ENCODE results near the gene IST1.
A peak's percentile ranks its signal among the peaks of the same experiment; 100 is the strongest.
"Not testable (repeated sequence)": the region's sequence is repeated elsewhere in the genome, so short reads cannot be mapped to it uniquely, and the experiment has no call there.

The IST1 gene

DNA sequence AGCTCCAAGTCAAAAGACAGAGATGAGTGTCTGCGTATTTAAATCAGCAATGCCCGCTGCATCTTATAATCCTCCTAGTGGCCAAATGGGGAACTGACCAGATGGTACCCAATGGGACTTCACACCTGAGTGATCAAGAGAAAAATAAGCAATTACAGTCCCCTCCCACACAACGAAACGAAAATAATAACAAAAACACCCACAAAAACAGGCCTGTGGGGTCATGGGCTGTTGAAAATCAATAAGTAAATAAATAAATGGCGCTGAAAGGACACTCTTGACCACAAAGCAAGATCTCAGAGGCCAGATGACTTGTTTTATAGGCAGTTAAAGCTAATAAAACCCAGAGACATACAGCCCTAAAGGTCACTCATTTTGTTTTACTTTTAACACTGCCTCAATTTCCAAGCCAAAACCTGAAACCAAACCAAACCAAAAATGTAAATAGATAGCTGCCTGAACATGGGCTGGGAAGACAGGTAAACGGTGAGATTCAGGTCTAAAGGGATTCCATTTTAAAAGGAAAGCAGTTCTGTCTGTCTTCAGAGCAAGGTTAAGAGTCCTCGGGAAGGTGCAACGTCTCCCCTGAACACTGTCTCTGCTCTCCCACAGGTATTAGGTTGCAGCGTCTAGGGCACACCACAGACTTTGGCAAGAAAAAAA is 12.7 kb upstream of the IST1 start:
- peak; percentile 95 for DNase-seq (ENCODE audit: low spot score)

DNA sequence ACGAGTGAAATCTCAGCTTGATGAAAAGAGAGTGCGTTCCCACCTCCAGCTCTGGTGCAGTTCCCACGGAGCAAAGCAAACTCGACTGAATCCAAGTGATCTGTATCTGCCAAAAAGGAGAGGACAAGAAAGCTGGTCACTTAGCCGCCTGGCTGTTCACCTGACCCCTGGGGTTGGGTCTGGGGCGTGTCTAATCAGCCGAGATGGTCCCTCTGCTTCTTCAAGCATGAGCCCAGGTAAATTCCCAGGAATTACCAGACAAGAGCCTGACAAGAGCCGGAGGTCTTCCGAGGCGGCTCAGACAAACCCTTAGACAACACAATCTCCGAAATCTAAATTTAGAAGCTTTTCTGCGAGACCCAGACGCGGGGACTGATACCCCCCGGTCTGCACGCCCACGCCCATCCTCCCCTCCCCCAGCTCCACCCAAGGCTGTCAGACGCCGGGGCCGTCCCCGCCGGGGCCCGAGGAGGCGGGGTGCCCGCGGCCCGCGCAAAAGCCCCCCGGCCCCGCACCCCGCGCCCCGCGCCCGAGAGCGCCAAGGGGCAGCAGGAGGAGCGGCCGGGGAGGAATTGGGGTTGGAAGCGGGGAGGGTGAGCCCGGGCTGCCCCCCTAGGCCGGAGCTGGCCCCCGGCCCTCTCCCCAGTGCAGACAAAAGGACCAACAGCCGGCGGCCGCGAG is 12.0 kb upstream of the IST1 start:
- DNase-seq (ENCODE audit: low spot score): peak; percentile 60

DNA sequence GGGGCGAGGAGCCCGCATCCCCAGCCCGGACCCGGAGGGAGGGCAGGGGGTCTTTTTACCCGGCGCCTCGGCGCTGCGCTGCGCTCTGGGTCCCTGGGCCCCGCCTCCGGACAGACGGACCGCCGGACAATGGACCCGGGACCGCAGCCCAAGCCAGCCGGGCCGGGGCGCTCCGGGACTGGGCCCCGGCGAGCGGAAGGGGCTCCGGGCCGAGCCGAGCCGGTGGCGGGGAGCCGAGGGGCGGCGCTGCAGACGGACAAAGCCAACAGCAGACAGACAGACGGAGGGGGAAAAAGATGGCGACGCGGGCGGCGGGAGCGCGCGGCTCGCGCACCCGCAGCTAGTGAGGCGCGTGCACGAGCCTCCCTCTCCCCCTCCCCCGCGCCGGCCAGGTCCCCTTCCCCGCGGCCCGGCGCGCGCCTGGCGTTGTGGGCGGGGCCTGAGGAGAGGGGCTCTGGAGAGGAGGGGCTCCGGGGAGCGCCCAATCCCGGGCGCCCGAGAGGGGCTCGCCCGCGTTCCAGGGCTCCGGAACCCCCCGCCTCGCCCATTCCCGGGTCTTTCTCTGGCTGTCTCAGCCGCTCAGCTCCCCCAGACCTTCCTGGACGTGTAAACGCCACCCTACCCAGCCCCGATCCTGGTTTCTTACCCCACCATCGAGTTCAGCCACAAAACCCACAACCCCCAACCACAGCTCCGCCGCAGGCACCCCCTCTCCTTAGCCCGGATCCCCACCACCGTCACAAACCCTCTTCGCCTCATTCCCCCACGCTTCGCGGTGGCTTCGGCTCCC is 11.3 kb upstream of the IST1 start, which contains the start of gene ZNF821:
ZNF821 (minus strand) TSS at position 334 of the 790 bp plus-strand sequence. CDS start 4,236 bp downstream, outside the sequence.
- DNase-seq (ENCODE audit: low spot score): peak; percentile 90

DNA sequence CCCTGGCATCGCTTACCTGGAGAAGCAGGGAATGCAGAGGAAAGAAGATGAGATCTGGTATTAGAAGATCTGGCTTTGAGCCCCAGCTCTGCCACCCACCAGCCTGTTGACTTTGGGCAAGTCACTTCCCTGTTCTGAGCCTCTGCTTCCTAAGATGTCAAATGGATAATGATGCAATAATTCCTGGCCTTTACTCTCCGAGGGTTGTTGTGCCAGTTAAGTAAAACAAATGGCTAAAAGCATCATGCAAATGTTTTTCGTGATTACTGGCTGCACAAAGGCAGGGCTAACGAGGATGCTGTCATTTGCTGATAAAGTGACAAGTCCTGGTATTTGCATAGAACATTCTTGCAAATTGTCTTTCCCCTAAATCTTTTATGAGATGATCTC is 10.1 kb upstream of the IST1 start:
- peak; percentile 53 for DNase-seq (ENCODE audit: low spot score)

DNA sequence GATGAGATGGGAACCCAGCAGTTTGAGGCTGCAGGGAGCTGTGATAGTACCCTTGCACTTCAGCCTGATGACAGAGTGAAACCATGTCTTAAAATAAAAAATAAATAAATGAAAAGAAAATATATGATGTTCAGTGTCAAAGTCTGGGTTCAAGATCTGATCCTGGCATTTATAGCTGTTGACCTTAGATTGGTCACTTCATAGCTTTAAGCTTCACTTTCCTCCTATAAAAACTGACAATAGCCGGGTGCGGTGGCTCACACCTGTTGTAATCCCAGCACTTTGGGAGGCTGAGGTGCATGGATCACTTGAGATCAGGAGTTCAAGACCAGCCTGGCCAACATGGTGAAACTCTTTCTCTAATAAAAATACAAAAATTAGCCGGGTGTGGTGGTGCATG is 6.2 kb upstream of the IST1 start:
- no peak for DNase-seq (ENCODE audit: low spot score)

DNA sequence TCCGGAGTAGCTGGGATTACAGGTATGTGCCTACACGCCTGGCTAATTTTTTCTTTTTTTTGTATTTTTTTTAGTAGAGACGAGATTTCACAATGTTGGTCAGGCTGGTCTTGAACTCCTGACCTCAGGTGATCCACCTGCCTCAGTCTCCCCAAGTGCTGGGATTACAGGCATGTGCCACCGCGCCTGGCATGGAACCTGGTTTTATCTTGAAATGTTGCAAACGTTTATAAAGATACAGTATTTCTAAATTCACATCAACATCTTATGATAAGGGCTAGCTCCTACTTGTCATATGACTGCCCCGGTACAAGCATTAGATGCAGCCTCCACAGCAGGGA is 1.5 kb upstream of the IST1 start:
- no peak for DNase-seq (ENCODE audit: low spot score)

DNA sequence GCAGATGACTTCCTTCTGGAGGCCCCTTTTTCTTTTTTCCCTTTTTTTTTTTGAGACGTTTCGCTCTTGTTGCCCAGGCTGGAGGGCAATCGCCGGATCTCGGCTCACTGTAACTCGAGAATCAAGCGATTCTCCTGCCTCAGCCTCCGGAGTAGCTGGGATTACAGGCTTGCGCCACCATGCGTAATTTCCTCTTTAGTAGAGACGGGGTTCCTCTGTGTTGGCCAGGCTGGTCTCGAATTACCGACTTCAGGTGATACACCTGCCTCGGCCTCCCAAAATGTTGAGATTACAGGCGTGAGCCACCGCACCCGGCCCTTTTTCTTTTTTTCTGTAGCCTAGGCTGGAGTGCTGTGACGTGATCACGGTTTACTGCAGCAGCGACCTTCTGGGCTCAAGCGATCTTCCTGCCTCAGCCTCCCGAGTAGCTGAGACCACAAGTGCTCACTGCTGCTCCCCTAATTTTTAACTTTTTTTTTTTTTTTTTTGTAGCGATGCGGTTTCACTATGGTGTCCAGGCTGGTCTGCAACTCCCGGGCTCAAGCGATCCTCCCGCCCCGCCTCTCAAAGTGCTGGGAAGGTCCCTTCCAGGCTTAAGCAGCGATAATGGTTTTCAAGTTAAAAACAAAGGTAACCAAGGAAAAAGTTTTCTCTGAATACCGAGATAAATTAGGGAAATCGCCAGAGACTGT is 956 bp upstream of the IST1 start:
- peak; percentile 60 for DNase-seq (ENCODE audit: low spot score)

DNA sequence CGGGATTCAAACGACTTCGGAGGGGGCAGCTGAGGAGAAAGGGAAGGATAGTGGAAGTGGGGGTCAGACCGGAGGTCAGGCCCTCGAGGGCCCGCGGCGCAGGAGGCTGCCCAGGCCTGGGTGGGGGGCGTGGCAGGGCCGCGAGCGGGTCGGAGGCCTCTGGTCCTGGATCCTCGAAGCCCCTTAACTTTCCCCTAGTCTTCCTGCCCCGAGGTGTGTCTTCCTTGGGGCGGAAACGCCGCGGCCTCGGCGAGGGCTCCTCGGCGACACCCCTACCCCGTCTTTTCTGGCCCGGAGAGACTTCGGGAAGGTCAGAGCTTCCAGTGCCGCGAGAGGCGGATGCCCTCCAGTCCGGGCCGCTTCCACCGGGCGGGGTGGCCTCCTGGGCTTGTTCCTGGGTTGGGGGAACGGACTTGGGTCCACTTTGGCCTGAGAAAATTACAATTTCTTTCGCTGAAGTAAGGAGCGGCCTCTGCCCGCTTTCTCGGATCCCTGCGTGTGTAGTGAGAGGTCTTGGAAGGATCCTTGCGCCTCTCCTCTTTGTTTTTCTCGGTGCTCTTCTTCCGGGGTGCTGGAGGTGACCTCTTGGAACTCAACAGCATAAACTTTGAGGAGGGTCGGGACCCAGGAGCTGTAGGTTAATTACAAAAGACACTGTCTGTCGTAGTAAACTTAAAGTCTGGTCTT is 491 bp downstream of the IST1 start:
- peak; percentile 53 for DNase-seq (ENCODE audit: low spot score)

DNA sequence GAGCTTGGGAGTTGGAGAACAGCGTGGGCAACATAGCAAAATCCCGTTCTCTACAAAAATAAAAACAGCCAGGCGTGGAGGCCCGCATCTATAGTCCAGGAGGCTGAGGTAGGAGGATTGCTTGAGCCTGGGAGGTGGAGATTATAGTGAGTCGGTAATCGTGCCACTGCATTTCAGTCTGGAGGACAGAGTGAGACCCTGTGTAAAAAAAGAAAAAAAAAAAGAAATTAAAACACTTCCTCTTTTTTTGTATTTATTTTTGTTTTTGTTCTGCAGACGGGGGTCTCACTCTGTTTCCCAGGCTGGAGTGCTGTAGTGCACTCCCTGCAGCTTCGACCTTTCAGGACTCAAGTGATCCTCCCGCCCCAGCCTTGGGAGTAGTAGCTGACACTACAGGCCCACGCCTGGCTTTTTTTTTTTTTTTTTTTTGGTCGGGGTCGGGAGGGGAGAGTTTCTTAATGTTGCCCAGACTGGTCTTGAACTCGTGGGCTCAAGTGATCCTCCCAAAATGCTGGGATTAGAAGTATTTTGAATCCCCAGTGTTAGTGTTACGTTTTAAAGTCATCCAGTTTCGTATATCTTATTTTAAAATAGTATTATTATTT is 1.5 kb downstream of the IST1 start:
- peak; percentile 30 for DNase-seq (ENCODE audit: low spot score)

DNA sequence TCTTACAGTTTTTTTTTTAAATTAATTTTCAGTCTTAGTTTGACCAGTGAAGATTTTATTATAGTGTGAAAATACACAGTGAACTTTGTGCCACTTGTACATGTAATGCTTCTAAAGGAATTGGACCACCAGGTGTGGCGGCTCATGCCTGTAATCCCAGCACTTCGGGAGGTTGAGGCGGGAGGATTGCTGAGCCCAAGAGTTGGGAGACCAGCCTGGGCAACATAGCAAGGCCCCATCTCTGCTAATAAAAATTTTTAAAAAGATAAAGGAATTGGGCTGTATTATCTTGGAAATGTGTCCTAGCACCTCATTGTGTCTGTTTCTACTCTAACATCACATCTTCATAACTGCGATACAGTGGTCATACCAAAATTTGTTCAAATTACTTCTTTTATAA is 3.8 kb downstream of the IST1 start:
- no peak for DNase-seq (ENCODE audit: low spot score)

DNA sequence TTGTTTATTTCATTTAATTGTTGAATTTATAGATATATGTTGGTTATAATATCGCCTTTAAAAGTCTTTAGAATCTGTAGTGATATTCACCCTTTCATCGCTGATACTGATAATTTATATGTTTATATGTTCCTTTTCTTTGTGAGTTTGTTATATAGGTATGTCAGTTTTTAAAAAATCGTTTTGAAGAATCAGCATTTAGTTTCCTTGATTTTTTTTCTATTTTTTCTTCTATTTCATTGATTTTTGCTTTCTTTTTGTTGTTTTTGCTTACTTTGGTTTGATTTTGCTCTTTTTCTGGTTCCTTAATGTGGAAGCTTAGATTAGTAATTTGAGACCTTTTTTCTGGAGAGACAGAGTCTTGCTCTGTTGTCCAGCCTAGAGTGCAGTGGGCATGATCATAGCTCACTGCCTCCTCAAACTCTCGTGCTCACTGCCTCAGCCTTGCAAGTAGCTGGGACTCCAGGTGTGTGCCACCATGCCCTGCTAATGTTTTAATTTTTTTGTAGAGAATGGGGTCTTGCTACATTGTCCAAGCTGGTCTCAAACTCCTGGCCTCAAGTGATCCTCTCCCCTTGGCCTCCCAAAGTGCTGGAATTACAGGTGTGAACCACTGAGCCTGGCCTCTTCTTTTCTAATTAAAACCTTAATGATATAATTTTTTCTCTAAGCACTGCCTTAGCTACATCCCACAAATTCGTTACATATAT is 7.5 kb downstream of the IST1 start:
- no peak for DNase-seq (ENCODE audit: low spot score)

DNA sequence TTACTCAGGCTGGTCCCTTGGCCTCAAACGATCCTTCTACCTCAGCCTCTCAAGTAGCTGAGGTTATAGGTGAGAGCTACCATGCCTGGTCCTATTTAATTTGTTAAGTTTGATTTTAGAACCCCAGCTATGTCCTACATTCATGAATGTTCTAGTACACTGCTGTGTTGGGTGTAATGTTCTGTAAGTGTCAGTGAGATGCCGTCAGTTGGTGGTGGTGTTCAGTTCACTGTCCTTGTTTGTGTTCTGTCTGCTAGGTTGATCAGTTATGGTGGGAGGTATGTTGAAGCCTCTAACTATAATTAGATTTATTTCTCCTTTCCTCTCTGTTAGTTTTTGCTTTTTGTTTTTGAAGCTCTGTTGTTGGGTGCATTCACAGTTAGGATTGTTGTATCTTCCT is 8.3 kb downstream of the IST1 start:
- no peak for DNase-seq (ENCODE audit: low spot score)

DNA sequence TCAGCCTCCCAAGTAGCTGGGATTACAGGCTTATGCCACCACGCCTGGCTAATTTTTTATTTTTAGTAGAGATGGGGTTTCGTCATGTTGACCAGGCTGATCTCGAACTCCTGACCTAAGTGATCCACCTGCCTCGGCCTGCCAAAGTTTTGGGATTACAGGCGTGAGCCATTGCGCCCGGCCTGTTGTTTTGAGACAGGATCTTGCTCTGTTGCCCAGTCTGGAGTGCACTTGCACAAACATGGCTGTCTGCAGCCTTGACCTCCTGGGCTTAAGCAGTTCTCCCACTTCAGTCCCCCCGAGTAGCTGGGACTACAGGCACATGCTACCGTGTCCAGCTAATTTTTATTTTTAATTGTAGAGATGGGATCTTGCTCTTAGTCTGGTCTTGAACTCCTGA is 8.9 kb downstream of the IST1 start:
- DNase-seq (ENCODE audit: low spot score): no peak

DNA sequence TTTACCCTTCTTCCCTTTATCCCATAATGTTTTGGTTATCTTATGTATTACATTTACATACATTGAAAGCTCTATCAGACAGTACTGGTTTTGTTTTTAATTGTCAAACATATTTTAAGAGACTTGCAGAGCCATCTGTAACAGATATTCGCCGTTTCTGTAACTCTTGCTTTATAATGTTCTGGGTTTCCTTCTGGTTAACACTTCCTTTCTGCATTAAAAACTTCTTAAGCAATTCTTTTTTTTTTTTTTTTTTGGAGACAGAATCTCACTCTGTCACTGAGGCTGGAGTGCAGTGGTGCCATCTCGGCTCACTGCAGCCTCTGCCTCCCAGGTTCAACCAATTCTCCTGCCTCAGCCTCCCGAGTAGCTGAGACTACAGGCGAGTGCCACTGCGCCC is 10.4 kb downstream of the IST1 start:
- not testable (repeated sequence) for DNase-seq (ENCODE audit: low spot score)

DNA sequence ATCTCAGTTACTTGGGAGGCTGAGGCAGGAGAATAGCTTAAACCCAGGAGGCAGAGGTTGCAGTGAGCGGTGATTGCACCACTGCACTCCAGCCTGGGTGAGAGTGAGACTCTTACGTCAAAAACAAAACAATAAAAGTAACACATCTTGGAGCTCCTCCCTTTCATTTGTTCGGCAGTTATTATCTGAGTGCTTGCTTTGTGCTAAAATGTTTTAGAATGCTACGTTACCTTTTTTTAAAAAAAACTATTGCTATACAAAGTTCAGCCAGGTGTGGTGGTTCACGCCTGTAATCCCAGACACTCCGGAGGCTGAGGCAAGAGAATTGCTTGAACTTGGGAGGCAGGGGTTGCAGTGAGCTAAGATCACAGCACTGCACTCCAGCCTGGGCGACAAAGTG is 15.8 kb downstream of the IST1 start:
- DNase-seq (ENCODE audit: low spot score): no peak

DNA sequence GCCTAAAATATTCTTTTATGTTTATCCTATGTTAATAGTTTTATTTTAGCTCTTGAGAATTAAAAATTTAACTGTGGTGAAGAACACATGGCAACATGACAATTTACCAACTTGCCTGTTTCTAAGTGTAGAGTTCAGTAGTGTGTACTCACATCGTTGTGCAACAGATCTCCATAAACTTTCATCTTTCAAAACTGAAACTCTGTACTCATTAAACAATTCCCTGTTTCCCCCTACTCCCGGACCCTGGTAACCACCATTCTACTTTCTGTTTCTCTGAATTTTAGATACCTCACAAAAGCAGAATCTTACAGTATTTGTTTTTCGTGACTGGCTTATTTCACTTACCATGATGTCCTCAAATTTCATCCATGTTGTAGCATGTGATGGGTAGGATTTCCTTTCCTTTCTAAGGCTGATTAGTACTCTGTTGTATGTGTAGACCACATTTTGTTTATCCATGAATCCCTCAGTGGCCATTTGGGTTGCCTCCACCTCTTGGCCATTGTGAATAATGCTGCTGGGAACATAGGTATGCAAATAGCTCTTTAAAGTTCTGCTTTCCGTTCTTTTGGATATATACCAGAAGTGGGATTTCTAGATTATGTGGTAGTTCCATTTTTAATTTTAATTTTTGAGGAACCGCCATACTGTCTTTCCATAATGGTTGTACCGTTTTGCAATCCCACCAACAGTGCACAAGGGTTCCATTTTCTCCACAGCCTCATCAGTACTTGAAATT is 17.4 kb downstream of the IST1 start:
- no peak for DNase-seq (ENCODE audit: low spot score)

DNA sequence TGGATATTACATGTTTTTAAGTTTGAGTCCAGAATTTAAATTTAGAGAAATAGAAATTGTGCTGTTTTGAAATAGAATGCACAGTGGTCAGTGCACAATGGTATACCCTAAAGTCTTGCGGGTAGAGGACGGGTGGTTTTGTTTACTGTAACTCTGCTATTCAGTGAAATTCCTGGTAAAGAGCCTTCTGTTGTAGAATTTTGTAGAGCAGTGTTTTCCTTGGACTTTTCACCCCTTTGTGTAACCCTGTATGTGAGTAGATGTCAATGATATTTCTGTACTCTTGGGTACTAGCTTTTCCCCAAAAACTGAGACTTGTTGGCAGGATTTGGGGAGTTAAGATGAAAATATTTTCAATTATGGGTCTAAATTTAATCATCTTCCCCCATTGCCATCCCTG is 19.5 kb downstream of the IST1 start:
- DNase-seq (ENCODE audit: low spot score): no peak

DNA sequence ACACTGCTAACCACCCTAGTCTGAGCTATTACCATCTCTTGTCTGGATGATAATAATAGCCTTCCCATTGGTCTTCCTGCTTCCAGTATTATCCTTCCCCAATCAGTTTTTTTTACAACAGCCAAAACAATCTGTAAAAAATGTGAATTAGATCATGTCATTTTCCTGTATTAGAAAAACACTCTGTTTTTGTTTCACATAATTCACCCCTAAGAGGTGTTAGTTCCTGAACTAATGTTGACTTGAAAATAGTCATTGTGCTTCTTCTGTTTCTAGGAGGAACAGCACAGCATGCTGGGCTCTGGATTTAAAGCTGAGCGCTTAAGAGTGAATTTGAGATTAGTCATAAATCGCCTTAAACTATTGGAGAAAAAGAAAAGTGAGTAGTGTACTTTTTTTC is 20.0 kb downstream of the IST1 start:
- no peak for DNase-seq (ENCODE audit: low spot score)

DNA sequence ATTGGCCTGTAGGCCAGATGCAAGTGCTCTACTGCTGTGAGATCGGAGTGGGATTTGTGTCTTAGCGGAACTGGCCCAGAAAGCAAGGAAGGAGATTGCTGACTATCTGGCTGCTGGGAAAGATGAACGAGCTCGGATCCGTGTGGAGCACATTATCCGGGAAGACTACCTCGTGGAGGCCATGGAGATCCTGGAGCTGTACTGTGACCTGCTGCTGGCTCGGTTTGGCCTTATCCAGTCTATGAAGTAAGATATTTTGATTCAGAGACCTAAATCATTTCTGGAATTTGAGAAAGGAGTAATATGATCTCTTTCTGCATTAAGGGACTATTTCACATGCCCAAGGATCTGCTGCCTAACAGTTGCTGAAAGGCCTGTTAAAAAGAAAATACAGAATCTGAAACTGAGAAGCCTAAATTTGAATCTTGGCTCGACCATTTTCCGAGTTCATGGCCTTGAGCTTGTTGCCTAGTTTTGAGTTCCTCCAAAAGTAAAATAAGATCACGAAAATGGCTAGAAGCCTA is 21.1 kb downstream of the IST1 start:
- DNase-seq (ENCODE audit: low spot score): no peak

DNA sequence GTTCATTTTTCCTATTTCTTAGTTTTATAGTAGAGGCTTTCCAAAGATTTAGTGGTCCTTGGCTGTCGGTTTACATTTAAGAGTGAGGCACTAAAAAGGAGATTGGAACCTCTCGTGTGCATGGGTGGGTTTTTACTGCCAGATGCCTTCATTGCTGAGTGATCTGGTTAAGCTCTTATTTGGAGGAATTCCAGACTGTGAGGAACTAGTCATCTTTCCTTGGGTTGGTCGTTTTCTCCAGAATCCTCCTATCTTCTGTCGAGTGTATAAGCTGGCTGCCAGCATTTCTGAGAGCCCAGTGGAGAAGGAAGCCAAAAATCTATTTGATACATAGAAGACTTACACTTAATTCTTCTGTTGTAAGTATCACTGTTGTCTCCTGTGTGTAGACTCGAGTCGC is 22.6 kb downstream of the IST1 start:
- no peak for DNase-seq (ENCODE audit: low spot score)
